HG02763 (cell line): ENCODE data around the gene IMPDH2.

Experiments
- ATAC-seq: cut with Tn5 transposase; IDR thresholded peaks from one replicate; pipeline ENCODE4 v1.9.1; 2021; ENCODE audit warnings: mild to moderate bottlenecking, moderate library complexity; ENCODE audit not compliant: unreplicated experiment

The IMPDH2 gene

DNA sequence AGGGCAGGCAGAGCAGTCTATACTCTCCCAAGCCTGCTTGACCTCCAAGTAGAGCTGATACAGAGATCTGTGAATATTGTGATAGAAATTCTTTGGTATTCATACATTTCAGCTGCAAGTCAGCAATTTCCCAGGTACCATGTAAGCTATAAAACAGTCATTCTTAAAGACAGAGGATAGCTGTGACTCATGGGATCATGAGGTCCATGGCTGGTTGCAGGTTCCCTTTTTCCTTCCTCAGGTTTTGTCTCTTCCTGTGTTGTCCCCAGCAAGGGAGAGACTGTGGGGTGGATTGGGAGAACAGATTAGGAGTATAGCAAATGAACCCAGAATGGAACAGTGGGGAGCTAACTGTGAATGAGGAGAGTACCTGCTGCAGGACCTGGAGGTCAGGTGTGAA is 44.5 kb downstream of the IMPDH2 start:
- ATAC-seq: no peak

DNA sequence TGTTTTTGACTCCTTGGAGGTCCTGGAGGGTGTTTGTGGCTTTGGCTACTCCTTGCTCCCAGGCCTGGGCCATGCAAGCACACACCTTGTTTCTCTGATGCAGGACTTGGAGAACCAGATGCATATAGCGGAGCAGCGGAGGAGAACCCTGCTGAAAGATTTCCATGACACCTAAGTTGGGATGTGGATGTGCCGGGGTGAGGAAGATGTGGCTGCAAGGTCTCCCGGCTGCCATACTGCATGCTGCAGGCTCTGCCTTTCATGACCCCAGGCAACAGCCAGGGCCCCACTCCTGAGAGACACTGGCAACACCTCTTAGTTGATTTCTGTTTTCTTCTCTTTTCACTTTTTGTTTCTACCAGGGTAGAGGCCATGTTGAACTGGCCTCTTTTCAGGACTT is 46.1 kb downstream of the IMPDH2 start:
- no peak for ATAC-seq

DNA sequence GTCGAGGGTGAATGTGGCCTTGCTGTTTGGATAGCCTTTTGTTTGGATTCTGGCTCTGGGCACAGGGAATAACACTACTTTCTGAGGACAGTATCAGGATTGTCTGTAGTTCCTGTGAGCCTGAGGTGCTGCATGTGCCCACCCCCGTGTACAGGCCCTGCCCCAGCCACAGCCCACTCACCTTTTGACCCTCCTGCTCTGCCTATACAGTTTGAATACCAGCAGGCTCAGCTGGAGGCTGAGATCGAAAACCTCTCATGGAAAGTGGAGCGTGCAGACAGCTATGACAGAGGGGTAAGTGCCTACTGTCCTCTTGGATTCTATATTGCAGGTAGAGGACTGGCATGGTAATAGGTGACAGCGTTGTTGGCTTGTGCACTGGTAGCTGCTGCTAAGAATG is 46.5 kb downstream of the IMPDH2 start:
- ATAC-seq: no peak

DNA sequence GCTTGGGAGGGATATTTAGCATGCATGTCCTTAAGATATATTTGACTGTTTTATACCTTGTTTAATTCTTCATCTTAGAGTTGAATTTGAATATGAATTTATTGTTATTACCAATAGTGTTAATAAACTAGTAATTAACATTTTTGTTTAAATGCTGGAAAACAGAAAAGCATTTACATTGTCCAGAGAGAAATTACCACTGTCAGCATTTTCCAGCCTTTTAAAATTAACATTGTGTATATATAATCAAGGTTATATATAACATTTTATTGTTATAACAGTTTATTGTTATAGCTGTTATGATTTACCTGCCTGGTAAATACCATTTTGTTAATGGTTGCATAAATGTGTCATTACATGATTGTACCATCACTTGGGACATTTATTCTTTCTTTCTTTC is 47.2 kb downstream of the IMPDH2 start:
- ATAC-seq: no peak

DNA sequence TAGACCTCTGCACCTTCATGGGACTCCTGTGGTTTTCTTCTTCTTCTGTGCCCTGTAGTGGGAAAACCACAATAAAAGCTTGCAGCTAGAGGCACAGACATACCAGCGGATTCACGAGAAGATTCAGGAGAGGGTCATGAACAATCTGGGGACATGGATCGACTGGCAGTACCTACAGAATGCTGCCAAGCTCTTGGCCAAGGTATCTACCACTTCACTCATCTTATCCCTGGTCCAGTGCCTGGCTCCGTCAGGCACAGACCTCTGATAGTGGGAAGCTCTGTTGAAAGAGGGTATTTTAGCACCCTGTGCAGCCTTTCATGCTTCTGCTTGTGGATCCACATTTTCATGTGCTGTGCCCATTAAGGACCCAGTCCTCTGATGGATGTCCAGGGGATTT is 48.9 kb downstream of the IMPDH2 start:
- no peak for ATAC-seq

DNA sequence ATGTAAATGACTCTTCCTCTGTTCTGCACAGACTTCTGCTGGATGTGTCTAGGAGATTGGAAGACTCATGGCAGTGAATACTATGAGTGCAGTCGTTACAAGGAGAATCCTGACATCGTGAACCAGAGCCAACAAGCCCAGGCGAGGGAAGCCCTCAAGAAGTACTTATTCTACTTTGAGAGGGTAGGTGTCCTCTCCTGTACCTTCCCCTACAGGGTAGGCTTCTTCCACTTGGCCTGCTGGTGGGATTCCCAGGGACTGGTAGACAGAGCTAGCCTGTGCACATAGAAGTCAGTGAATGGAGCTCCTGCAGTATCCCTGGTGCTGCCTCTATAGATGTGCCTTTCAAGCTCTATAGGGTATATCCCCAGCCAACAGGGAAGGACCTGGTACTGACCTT is 49.7 kb downstream of the IMPDH2 start:
- ATAC-seq: no peak
